Glutamatergic neuron (in vitro differentiated cells): ENCODE data around the gene MFSD11. TPM values are rescaled to one million over a fixed set of nuclear protein-coding genes. Genes with fewer than 3 reads are reported as not detected.
"Not testable (repeated sequence)": the region's sequence is repeated elsewhere in the genome, so short reads cannot be mapped to it uniquely, and the experiment has no call there.

ENCODE experiments used
- DNase-seq: peaks from one replicate; pipeline ENCODE4 v3.0.0; 2022
- H3K27ac Mint-ChIP-seq: one replicate; pipeline ENCODE4 v1.8.0; 2020; ENCODE audit warnings: mild to moderate bottlenecking, mixed read lengths, inconsistent platforms; ENCODE audit not compliant: unreplicated experiment
- H3K27me3 Mint-ChIP-seq: one replicate; pipeline ENCODE4 v1.8.0; 2020; ENCODE audit warnings: mild to moderate bottlenecking, moderate library complexity, mixed read lengths, inconsistent platforms; ENCODE audit not compliant: unreplicated experiment
- H3K36me3 Mint-ChIP-seq: one replicate; pipeline ENCODE4 v1.8.0; 2020; ENCODE audit warnings: mild to moderate bottlenecking, mixed read lengths, inconsistent platforms; ENCODE audit not compliant: unreplicated experiment
- H3K4me1 Mint-ChIP-seq: one replicate; pipeline ENCODE4 v1.8.0; 2020; ENCODE audit warnings: mild to moderate bottlenecking, low read depth, mixed read lengths, inconsistent platforms; ENCODE audit not compliant: unreplicated experiment
- H3K4me3 Mint-ChIP-seq: one replicate; pipeline ENCODE4 v1.8.0; 2020; ENCODE audit warnings: mild to moderate bottlenecking, mixed read lengths, inconsistent platforms; ENCODE audit not compliant: unreplicated experiment
- H3K9me3 Mint-ChIP-seq: one replicate; pipeline ENCODE4 v1.8.0; 2020; ENCODE audit warnings: mild to moderate bottlenecking, moderate library complexity, mixed read lengths, inconsistent platforms; ENCODE audit not compliant: unreplicated experiment
- total RNA-seq: library from RNA; stranded (reverse); fragmentation: NEBNext Ultra II Directional; extraction: Animal tissue kit (Norgen Biotek cat#: 25700); gene quantifications from one replicate; pipeline ENCODE4 v1.2.1, GENCODE V29; 2021; ENCODE audit not compliant: unreplicated experiment
- TF ChIP-seq, protein P1 (sequence below): fragments of 200-600 bp; sonication (generic); IDR thresholded peaks from one replicate; pipeline ENCODE4 v1.5.0; 2021; ENCODE audit not compliant: partially characterized antibody, unreplicated experiment

MFSD11 gene
- total RNA-seq, 1 donor from 2014 or later = 33.7 TPM

DNA sequence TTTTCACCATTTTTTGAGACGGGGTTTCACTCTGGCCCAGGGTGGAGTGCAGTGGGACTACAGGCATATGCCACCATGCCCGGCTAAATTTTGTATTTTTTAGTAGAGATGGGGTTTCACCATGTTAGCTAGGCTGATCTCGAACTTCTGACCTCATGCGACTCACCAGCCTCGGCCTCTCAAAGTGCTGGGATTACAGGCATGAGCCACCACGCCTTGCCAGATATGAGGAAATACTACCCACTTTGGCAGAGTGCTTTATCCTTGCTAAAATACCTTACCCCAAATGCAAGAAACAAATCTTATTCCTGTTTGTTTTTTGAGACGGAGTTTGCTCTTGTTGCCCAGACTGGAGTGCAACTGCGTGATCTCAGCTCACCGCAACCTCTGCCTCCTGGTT is 67.4 kb downstream of the MFSD11 start:
- TF ChIP-seq, protein P1, sequence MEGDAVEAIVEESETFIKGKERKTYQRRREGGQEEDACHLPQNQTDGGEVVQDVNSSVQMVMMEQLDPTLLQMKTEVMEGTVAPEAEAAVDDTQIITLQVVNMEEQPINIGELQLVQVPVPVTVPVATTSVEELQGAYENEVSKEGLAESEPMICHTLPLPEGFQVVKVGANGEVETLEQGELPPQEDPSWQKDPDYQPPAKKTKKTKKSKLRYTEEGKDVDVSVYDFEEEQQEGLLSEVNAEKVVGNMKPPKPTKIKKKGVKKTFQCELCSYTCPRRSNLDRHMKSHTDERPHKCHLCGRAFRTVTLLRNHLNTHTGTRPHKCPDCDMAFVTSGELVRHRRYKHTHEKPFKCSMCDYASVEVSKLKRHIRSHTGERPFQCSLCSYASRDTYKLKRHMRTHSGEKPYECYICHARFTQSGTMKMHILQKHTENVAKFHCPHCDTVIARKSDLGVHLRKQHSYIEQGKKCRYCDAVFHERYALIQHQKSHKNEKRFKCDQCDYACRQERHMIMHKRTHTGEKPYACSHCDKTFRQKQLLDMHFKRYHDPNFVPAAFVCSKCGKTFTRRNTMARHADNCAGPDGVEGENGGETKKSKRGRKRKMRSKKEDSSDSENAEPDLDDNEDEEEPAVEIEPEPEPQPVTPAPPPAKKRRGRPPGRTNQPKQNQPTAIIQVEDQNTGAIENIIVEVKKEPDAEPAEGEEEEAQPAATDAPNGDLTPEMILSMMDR = no peak
- Mint-ChIP-seq H3K4me1 (no peaks in the 10 kb centered on the region), H3K27ac (no peak overlapping the region), H3K9me3 (peaks cover 2% of the 10 kb centered on the region), H3K36me3 (no peaks in the 10 kb centered on the region), H3K4me3 (no peak overlapping the region), H3K27me3 (no peaks in the 10 kb centered on the region)
- DNase-seq = no peak

DNA sequence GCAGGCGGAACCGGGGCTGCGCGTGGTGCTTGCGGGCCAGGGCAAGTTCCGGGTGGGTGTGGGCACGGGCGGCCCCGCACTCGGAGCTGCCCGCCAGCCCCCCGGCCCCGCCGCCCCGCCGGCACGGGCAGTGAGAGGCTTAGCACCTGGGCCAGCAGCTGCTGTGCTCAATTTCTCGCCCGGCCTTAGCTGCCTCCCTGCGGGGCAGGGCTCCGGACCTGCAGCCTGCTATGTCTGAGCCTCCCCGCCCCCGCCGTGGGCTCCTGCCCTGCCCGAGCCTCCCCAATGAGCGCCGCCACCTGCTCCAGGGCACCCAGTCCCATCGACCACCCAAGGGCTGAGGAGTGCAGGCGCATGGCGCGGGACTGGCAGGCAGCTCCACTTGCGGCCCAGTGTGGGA is 68.2 kb downstream of the MFSD11 start:
- DNase-seq, H3K27ac Mint-ChIP-seq, H3K27me3 Mint-ChIP-seq, H3K9me3 Mint-ChIP-seq, H3K4me1 Mint-ChIP-seq, H3K36me3 Mint-ChIP-seq, H3K4me3 Mint-ChIP-seq: not testable (repeated sequence)

DNA sequence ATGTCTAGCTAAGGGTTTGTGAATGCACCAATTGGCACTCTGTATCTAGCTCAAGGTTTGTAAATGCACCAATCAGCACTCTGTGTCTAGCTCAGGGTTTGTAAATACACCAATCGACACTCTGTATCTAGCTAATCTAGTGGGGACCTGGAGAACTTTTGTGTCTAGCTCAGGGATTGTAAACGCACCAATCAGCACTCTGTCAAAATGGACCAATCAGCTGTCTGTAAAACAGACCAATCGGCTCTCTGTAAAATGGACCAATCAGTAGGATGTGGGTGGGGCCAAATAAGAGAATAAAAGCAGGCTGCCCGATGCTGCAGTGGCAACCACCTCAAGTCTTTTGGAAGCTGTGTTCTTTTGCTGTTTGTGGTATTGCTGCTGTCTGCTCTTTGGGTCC is 68.8 kb downstream of the MFSD11 start:
- not testable (repeated sequence) for H3K9me3 Mint-ChIP-seq, H3K4me3 Mint-ChIP-seq

DNA sequence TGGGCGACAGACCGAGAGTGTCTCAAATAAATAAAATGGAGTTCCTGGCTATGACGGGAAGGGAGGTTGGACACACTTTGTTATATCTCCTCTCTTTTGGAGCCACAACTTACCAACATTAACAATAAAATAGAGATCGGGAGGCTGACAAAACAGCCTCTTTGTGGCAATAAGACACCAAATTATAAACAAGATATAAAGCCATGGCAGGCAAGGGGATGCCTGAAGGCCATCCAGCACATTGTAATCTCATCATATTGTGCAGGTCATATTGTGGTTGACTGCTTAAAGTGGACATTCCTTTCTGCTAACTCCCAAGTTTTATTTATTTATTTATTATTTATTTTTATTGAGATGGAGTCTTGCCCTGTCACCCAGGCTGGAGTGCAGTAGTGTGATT is 70.4 kb downstream of the MFSD11 start:
- H3K36me3 Mint-ChIP-seq = no peaks in the 10 kb centered on the region
- no peak for DNase-seq
- H3K27ac Mint-ChIP-seq = no peak overlapping the region
- no peaks in the 10 kb centered on the region for H3K4me1 Mint-ChIP-seq
- peaks cover 4% of the 10 kb centered on the region for H3K9me3 Mint-ChIP-seq
- TF ChIP-seq, protein P1 = no peak
- no peaks in the 10 kb centered on the region for H3K27me3 Mint-ChIP-seq
- no peak overlapping the region for H3K4me3 Mint-ChIP-seq

More for the DNA sequence above, 68.8 kb downstream of the MFSD11 start:
- H3K36me3 Mint-ChIP-seq, DNase-seq, H3K27me3 Mint-ChIP-seq, H3K4me1 Mint-ChIP-seq, H3K27ac Mint-ChIP-seq: not testable (repeated sequence)

DNA sequence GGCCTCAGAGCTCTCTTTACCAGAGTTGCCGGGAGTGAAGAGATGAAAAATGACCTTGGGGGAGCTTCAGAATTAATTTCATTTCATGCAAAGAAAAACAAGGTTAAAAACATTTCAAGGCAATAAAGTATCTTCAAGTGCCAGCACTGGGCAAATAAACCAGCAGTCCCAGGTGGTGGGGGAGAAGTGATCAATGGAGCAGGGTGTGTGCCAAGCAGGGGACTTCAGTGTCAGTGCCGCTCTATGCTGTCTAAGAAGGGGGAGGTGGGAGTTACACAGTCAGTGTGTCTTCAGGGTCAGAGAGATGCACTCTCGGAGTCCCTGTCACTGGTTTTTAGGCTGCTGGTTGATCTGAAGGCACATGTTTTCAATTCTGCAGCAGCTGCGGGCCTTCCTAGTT is 73.0 kb downstream of the MFSD11 start:
- Mint-ChIP-seq H3K4me1 (no peaks in the 10 kb centered on the region), H3K9me3 (peaks cover 4% of the 10 kb centered on the region), H3K27me3 (no peaks in the 10 kb centered on the region), H3K36me3 (no peaks in the 10 kb centered on the region), H3K27ac (no peak overlapping the region), H3K4me3 (no peak overlapping the region)
- TF ChIP-seq, protein P1 = no peak
- no peak for DNase-seq

DNA sequence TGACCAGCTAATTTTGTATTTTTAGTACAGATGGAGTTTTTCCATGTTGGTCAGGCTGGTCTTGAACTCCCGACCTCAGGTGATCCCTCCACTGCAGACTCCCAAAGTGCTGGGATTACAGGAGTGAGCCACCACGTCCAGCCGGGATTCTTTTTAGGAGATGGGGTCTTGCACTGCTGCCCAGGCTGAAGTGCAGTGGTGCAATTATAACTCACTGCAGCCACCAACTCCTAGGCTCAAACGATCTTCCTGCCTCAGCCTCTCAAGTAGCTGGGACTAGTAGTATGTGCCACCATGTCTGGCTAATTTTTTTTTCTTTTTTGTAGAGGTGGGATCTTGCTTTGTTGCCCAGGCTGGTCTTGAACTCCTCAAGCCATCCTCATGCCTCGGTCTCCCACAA is 73.9 kb downstream of the MFSD11 start:
- no peak for DNase-seq
- Mint-ChIP-seq H3K36me3 (no peaks in the 10 kb centered on the region), H3K4me3 (no peak overlapping the region), H3K9me3 (peaks cover 2% of the 10 kb centered on the region), H3K4me1 (no peaks in the 10 kb centered on the region), H3K27ac (no peak overlapping the region), H3K27me3 (no peaks in the 10 kb centered on the region)
- TF ChIP-seq, protein P1 = no peak
